Activated T-helper 1 cell treated with anti-CD3 and anti-CD28 coated beads, Interleukin-12 subunit alpha, Interleukin-12 subunit beta, Interleukin-2, Interleukin-4 antibody, amounts not matched to agents 30 ng/mL and 10 ng/mL and 1 ng/mL, durations not matched to agents 14 hours and 24 hours and 36 hours (primary cell): ENCODE measurements around the gene ELF5. TPM values are rescaled to one million over a fixed set of nuclear protein-coding genes. Genes with fewer than 3 reads are reported as not detected.
A peak's percentile ranks its signal among the peaks of the same experiment; 100 is the strongest.

Source experiments
- DNase-seq: peaks from one replicate; pipeline ENCODE4 v3.0.0; 2021; ENCODE audit warnings: low spot score
- H3K27ac Mint-ChIP-seq: one replicate; pipeline ENCODE4 v1.8.0; 2021; ENCODE audit warnings: mild to moderate bottlenecking, mixed read lengths
- H3K27me3 Mint-ChIP-seq: one replicate; pipeline ENCODE4 v1.8.0; 2022; ENCODE audit warnings: mild to moderate bottlenecking, moderate library complexity, mixed read lengths; ENCODE audit not compliant: insufficient read depth
- H3K36me3 Mint-ChIP-seq: one replicate; pipeline ENCODE4 v1.8.0; 2021; ENCODE audit warnings: low read depth, mixed read lengths
- H3K4me1 Mint-ChIP-seq: one replicate; pipeline ENCODE4 v1.8.0; 2021; ENCODE audit warnings: low read depth, mixed read lengths
- H3K4me3 Mint-ChIP-seq: one replicate; pipeline ENCODE4 v1.8.0; 2021; ENCODE audit warnings: mild to moderate bottlenecking, moderate library complexity, mixed read lengths
- H3K9me3 Mint-ChIP-seq: one replicate; pipeline ENCODE4 v1.8.0; 2021; ENCODE audit warnings: mixed read lengths
- intact Hi-C: fragments of 100-400 bp; cut with micrococcal nuclease; formaldehyde crosslinking; loops from one replicate; pipeline ENCODE4 v1.15.1; 2024
- total RNA-seq: library from RNA; stranded (reverse); gene quantifications from 2 replicates; pipeline ENCODE4 v1.2.3, GENCODE V29; 2022

ELF5 gene
- total RNA-seq, 1 donor from 2014 or later: not detected

- Mint-ChIP-seq H3K27ac (no peak overlapping the region), H3K4me1 (no peaks in the 10 kb centered on the region), H3K9me3 (no peaks in the 10 kb centered on the region), H3K36me3 (no peaks in the 10 kb centered on the region), H3K4me3 (no peak overlapping the region), H3K27me3 (peaks cover 3% of the 10 kb centered on the region)
- intact Hi-C loops: no loop called here
- DNase-seq: no peak
Observed at GRCh38 chr11:34514597-34514996, 1.0 kb upstream of the ELF5 start.

DNA sequence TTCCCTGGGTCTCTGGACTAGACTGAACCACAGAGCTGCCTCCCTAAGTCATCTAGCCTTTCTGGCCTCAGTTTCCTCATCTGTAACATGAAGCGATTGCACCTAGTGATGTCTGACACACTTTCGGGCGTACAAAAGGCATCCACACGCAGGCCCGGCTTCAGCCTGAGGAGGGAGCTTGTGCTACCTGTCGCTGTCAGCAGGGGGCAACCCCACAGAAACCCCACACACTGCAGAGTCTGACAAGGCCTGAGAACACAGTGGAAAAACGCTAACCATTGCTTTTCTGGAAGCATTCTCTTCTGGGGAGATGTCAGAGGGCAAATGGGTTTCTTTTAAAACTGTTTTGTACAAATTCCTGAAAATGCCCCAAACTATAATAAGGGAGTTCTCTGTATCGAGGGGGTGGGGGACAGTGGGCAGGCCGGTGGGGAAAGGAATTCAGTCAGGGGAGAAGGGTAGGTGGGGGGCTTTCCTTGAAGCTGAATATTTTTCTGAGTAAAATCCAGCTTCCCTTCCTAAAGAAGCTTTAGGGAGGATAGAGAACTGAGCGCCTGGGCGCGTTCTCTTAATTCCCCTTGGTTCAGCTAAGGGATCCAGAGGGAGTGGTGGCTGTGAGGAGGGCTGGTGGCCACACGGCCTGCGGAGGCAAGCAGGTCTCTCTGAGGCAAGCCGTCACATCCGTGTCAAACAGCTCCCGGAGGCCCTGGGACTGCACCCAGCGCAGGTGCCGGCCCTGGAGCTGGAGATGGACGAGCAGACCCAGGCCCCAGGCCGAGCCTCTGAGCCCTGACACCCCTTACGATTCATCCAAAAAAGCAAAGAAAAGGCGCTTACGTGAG is 533 bp downstream of the ELF5 start:
- no peaks in the 10 kb centered on the region for H3K36me3 Mint-ChIP-seq
- H3K9me3 Mint-ChIP-seq: no peaks in the 10 kb centered on the region
- H3K27me3 Mint-ChIP-seq: peaks cover 3% of the 10 kb centered on the region
- intact Hi-C loops: loop anchor here (2.0 kb wide), 2 partner anchors 378 to 880 kb away; no protein-coding TSS in a partner anchor
- peak; percentile 16 for DNase-seq
- H3K27ac Mint-ChIP-seq: no peak overlapping the region
- H3K4me1 Mint-ChIP-seq: no peaks in the 10 kb centered on the region
- no peak overlapping the region for H3K4me3 Mint-ChIP-seq

DNA sequence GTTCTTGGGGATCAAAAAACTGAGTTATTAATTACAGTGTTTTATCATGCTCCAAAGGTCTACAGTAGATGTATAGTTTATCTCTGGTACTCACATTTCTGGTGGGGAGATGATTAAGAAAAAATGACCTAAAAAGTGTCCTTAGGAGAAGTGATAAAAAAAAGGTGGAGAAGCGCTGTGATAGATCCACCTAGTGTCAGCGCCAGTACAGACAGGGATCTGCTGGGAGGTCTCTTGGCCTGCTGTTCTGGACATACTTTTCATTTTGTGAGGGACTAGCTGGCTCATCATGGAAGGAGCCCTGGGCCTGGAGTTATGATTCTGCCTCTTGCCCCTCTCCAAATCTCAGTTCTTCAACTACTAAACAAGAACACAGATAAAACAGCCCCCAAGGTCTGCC is 2.9 kb downstream of the ELF5 start:
- H3K4me3 Mint-ChIP-seq: no peak overlapping the region

GRCh38 chr11:34510218-34510617 is 3.4 kb downstream of the ELF5 start:
- intact Hi-C loops: no loop called here
- no peaks in the 10 kb centered on the region for H3K4me1 Mint-ChIP-seq
- no peak overlapping the region for H3K27ac Mint-ChIP-seq
- H3K27me3 Mint-ChIP-seq: no peaks in the 10 kb centered on the region
- no peak overlapping the region for H3K4me3 Mint-ChIP-seq
- H3K36me3 Mint-ChIP-seq: no peaks in the 10 kb centered on the region
- no peaks in the 10 kb centered on the region for H3K9me3 Mint-ChIP-seq
- DNase-seq: no peak

More for the DNA sequence above, 2.9 kb downstream of the ELF5 start:
- DNase-seq: no peak
- intact Hi-C loops: no loop called here
- H3K27ac Mint-ChIP-seq: no peak overlapping the region
- H3K9me3 Mint-ChIP-seq: no peaks in the 10 kb centered on the region
- H3K36me3 Mint-ChIP-seq: no peaks in the 10 kb centered on the region
- no peaks in the 10 kb centered on the region for H3K4me1 Mint-ChIP-seq
- H3K27me3 Mint-ChIP-seq: no peaks in the 10 kb centered on the region

GRCh38 chr11:34509336-34509876 is 4.2 kb downstream of the ELF5 start:
- Mint-ChIP-seq H3K36me3 (no peaks in the 10 kb centered on the region), H3K27ac (no peak overlapping the region), H3K9me3 (no peaks in the 10 kb centered on the region), H3K27me3 (no peaks in the 10 kb centered on the region), H3K4me3 (no peak overlapping the region), H3K4me1 (no peaks in the 10 kb centered on the region)
- intact Hi-C loops: no loop called here
- DNase-seq: no peak

- Mint-ChIP-seq H3K9me3 (no peaks in the 10 kb centered on the region), H3K36me3 (no peaks in the 10 kb centered on the region), H3K4me1 (no peaks in the 10 kb centered on the region), H3K27ac (no peak overlapping the region), H3K4me3 (no peak overlapping the region), H3K27me3 (no peaks in the 10 kb centered on the region)
- intact Hi-C loops: no loop called here
- no peak for DNase-seq
Observed at GRCh38 chr11:34508524-34508923, 5.1 kb downstream of the ELF5 start.

DNA sequence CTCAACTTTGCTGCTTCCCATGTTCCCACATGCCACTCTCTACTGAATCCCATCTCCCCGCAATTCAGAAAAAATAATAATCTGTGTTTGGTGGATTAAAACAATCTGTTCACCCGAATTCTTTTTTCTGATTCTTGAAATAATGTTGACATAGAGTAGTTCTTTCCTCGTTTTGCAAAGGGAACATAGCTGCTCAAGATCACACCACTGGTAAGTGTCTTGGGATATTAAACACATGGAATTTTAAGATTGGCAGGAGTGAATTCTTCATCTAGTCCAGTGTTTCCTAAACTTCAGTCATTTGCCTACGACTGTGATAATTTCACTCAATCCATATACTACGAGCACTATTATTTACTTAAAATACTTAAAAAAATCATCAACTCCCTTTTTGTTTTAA is 6.0 kb downstream of the ELF5 start:
- Mint-ChIP-seq H3K4me1 (no peaks in the 10 kb centered on the region), H3K27ac (no peak overlapping the region), H3K36me3 (no peaks in the 10 kb centered on the region), H3K27me3 (peaks cover 2% of the 10 kb centered on the region), H3K4me3 (no peak overlapping the region), H3K9me3 (no peaks in the 10 kb centered on the region)
- intact Hi-C loops: no loop called here
- no peak for DNase-seq

DNA sequence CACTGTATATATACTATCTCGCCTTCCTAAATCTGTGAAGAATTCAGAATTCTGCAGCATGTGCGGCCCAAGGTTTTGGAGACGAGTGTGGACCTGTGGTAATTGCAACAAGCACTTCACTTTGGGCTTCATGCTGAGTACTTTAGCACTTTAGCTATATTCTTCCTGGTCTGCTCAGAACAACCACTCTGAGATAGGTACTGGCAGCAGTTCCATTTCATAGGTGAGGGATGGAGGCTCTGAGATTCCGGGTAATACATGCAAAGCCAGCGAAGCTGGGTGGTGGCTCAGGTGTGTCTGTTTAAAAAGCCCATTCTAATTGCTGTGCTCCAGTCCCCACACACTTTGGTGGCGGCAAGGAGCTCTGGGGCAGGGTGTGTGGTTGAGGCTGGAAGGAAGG is 6.4 kb downstream of the ELF5 start:
- Mint-ChIP-seq H3K4me1 (no peaks in the 10 kb centered on the region), H3K9me3 (no peaks in the 10 kb centered on the region), H3K27me3 (peaks cover 2% of the 10 kb centered on the region), H3K36me3 (no peaks in the 10 kb centered on the region), H3K27ac (no peak overlapping the region), H3K4me3 (no peak overlapping the region)
- intact Hi-C loops: no loop called here
- DNase-seq: no peak

DNA sequence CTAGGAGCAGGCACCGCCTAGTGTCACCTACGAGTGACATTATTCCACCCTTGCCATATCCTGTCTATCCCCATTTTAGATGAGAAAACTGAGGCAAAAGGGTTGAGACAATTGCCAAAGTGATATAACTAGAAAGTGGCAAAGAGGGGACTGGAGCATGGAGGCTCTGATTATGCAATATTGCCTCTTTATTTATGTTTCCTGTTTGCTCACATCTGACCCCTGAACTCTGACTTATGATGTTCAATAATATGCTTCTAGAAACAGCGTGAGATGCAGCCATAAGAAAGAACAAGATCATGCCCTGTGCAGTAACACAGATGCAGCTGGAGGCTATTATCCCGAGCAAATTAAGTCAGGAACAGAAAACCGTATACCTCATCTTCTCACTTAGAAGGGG is 7.7 kb downstream of the ELF5 start:
- Mint-ChIP-seq H3K9me3 (no peaks in the 10 kb centered on the region), H3K27me3 (peaks cover 2% of the 10 kb centered on the region), H3K4me1 (no peaks in the 10 kb centered on the region), H3K27ac (no peak overlapping the region), H3K4me3 (no peak overlapping the region), H3K36me3 (no peaks in the 10 kb centered on the region)
- DNase-seq: no peak
- intact Hi-C loops: no loop called here

GRCh38 chr11:34502949-34503348 is 10.6 kb downstream of the ELF5 start:
- Mint-ChIP-seq H3K9me3 (no peaks in the 10 kb centered on the region), H3K27ac (no peak overlapping the region), H3K4me1 (no peaks in the 10 kb centered on the region), H3K36me3 (no peaks in the 10 kb centered on the region), H3K27me3 (peaks cover 5% of the 10 kb centered on the region), H3K4me3 (no peak overlapping the region)
- DNase-seq: no peak
- intact Hi-C loops: no loop called here

GRCh38 chr11:34501949-34502348 is 11.6 kb downstream of the ELF5 start:
- intact Hi-C loops: no loop called here
- no peaks in the 10 kb centered on the region for H3K9me3 Mint-ChIP-seq
- H3K4me3 Mint-ChIP-seq: no peak overlapping the region
- H3K27ac Mint-ChIP-seq: no peak overlapping the region
- H3K27me3 Mint-ChIP-seq: peaks cover 5% of the 10 kb centered on the region
- H3K36me3 Mint-ChIP-seq: no peaks in the 10 kb centered on the region
- DNase-seq: no peak
- H3K4me1 Mint-ChIP-seq: no peaks in the 10 kb centered on the region

DNA sequence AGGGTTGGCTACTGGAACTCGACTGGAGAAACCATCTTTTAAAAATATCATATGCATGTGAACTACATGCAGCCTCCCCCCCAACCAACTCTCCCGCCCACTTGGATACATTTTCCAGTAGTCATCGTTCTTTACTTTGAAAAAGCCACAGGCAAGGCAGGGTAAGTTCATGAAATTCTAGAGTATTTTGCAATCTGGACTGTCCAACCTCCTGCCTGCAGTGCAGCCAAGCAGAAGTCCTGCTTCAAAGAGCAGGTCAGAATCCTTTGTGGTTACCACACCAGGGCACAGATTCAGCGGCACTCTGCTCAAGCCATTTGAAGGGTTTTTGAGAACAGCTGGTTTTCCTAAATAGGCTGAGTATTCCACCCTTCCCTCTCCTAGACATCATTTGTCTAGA is 12.1 kb downstream of the ELF5 start:
- Mint-ChIP-seq H3K9me3 (no peaks in the 10 kb centered on the region), H3K4me1 (no peaks in the 10 kb centered on the region), H3K36me3 (no peaks in the 10 kb centered on the region), H3K27ac (no peak overlapping the region), H3K4me3 (no peak overlapping the region), H3K27me3 (peaks cover 5% of the 10 kb centered on the region)
- intact Hi-C loops: no loop called here
- no peak for DNase-seq

DNA sequence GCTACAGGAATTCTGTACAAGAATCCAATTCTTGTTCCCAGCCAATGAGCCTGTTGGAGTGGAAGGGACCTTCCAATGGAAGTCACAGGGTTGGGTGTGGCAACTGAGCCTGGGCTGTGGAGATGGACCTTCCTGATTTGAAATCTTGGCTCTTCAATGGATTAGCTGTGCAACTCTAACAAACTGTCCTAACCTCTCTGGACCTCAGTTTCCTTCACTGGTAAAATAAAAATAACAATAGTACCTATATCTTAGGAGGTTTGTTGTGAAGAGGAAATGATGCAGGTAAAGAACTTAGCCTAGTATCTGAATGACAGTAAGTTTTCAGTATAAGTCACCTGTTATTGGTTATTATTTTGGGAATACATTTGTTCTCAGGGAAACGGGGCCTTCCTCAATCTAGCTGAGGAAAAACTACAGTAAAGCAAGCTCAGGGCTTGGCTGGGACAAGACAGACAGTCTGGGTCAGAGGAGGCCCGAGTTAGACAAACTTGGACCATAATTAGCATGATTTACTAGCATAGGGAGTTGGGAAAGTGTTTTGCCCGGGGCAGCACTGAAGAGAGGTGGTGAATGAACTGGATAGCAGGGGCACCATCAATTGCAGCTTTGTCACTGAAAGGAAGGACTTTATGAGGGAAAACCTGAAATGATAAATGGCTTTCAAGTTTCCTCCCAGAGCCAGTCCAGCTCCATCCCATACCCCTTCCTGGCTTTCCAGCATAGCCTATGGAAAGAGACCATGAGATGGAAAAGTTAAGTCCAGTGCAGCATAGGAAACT is 13.7 kb downstream of the ELF5 start:
- no peak for DNase-seq
- intact Hi-C loops: no loop called here
- Mint-ChIP-seq H3K4me1 (no peaks in the 10 kb centered on the region), H3K4me3 (no peak overlapping the region), H3K27me3 (peaks cover 7% of the 10 kb centered on the region), H3K9me3 (no peaks in the 10 kb centered on the region), H3K27ac (no peak overlapping the region), H3K36me3 (no peaks in the 10 kb centered on the region)
